22Rv1 (cell line): Measurements from ENCODE around the gene HRH2.

Source experiments
- CTCF ChIP-seq: fragments of 450-650 bp; IDR thresholded peaks from 2 replicates; pipeline ENCODE4 v1.5.1; 2017; ENCODE audit warnings: mild to moderate bottlenecking
- ZFX ChIP-seq: fragments of 450-650 bp; IDR thresholded peaks from 2 replicates; pipeline ENCODE4 v1.6.1; 2017; ENCODE audit warnings: antibody characterized with exemption, borderline replicate concordance

DNA sequence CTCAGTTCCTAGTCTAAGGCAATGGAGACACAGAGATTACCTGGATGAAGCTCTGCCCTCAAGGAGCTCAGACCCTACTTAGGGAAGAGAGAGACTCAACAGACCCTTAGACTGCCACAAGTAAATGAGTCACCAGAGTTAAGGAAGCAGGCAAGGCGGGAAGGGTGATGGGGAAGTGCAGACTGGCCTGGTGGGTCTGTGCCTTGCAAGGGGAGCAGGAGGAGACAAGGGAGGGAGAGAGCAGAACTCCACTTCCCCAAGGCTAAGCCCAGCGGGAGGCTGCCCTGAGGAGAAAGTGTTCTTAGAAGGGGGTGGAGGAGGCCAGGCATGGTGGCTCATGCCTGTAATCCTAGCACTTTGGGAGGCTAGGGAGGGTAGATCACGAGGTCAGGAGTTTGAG lies 83.7 kb downstream of the HRH2 start:
- TF ChIP-seq CTCF (no peak), ZFX (no peak)
